ENCODE results near the gene WDR36. TPM values are rescaled to one million over a fixed set of nuclear protein-coding genes. Genes with fewer than 3 reads are reported as not detected.

Gene WDR36
- total and polyA plus RNA-seq, 3 experiments from 2014 or later, result 17.7 to 74.8 (median 70.2) TPM

DNA sequence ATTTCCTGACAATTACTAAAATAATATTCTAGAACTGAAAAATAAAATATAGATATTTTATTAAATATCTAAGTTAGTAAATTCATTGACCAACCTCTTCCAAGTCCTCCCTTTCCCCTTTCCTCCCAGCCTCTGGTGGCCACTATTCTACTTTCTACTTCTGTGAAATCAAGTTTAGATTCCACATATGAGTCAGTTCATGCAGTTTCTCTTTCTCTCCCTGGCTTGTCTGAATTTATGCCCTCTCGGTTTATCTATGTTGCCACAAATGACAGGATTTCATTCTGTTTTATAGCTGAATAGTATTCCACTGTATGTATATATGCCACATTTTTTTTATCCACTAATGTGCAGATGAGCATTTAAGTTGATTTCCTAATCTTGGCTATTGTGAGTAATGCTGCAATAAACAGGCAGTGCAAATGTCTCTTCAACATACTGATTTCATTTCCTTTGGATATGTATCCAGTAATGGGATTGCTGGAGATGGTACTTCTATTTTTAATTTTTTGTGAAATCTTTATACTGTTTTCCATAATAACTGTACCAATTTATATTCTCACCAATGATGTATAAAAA lies 52.3 kb downstream of the WDR36 start:
- Mint-ChIP-seq H3K4me1 (no peaks in the 10 kb centered on the region), H3K27ac (peak overlapping the region in 1 of 8 donors; percentile 36), H3K4me3 (no peak overlapping the region), H3K27me3 (peaks cover 0 to 5% of the 10 kb centered on the region in 2 donors), H3K9me3 (no peaks in the 10 kb centered on the region), H3K36me3 (no peaks in the 10 kb centered on the region)
- H3K9me3 ChIP-seq (ENCODE audit: low read length), result no peaks in the 10 kb centered on the region
- H3K27ac ChIP-seq (ENCODE audit: low read depth, low read length), result no peak overlapping the region
- no peak for DNase-seq
- no peaks in the 10 kb centered on the region for H3K4me1 ChIP-seq (ENCODE audit: insufficient read depth, low read length)
- ChIA-PET CTCF (no interaction called here), POLR2A (no interaction called here)
- H3K4me3 ChIP-seq (ENCODE audit: low read length), result no peak overlapping the region
- no peaks in the 10 kb centered on the region for H3K36me3 ChIP-seq (ENCODE audit: insufficient read depth, low read length)
- no peaks in the 10 kb centered on the region for H3K27me3 ChIP-seq (ENCODE audit: insufficient read depth, low read length, poor library complexity, severe bottlenecking)

DNA sequence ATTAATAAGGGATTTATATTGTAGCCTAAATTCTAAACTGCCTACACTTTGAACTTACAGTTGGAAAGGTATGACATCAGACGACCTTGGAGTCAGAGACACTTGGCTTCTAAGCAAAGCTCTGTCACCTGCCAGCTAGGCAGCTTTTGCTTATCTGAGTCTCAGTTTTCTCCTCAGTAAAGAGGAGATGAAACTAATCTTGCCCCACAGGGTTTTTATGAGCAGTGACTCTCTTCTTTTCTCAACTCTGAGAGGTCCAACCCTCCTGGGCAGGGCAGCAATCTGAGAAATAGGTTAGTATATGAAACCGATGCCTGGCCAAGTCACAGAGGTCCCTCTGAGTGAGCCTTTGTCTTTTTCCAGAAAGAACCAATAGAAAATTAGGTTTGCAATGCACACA lies 53.9 kb downstream of the WDR36 start:
- H3K4me3 ChIP-seq (ENCODE audit: low read length), result no peak overlapping the region
- Mint-ChIP-seq H3K9me3 (no peaks in the 10 kb centered on the region), H3K27ac (no peak overlapping the region), H3K4me1 (no peaks in the 10 kb centered on the region), H3K27me3 (peaks cover 0 to 5% of the 10 kb centered on the region in 2 donors), H3K36me3 (no peaks in the 10 kb centered on the region), H3K4me3 (no peak overlapping the region)
- POLR2A ChIA-PET, result no interaction called here
- CTCF ChIA-PET, result no interaction called here
- H3K36me3 ChIP-seq (ENCODE audit: insufficient read depth, low read length), result no peaks in the 10 kb centered on the region
- no peak overlapping the region for H3K27ac ChIP-seq (ENCODE audit: low read depth, low read length)
- H3K4me1 ChIP-seq (ENCODE audit: insufficient read depth, low read length), result no peaks in the 10 kb centered on the region
- H3K9me3 ChIP-seq (ENCODE audit: low read length), result no peaks in the 10 kb centered on the region
- no peaks in the 10 kb centered on the region for H3K27me3 ChIP-seq (ENCODE audit: insufficient read depth, low read length, poor library complexity, severe bottlenecking)
- DNase-seq, result no peak

DNA sequence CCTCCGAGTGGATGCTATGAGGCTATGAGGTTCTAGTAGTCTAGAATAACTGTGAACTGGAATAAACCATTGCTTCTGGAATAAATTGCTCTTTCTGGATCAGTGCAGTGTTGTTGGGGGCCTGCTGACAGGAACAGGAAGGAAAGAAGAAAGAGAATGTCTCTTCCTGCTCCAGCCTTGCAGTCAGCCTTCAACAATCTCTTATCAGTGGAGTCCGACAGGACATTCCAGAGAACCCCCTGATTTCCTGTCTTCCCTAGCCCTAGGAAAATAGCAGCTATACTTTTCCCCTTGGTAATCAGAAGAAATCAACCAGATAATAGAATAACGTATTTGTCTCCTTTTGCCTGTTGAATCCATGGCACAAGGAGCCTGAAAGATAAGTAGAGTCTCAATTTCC lies 55.4 kb downstream of the WDR36 start:
- H3K27ac Mint-ChIP-seq, result no peak overlapping the region

DNA sequence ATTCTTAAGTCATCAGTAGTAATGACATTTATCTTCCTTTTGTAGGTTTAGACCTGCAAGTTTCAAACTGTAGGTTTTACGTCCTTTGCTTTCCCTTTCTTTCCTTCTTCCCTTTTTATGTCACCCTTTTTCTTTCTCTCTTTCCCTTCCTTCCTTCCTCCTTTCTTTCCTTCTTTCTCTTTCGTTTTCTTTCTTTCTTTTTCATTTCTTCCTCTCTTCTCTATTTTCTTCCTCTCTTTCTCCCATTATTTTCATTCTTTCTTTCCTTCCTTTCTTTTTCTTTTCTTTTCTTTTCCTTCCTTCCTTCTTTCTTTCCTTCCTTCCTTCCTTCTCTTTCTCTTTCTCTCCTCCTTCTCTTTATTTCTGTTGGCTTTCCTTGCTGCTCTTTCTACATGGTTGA lies 59.9 kb downstream of the WDR36 start:
- H3K4me1 ChIP-seq (ENCODE audit: insufficient read depth, low read length), result no peaks in the 10 kb centered on the region
- Mint-ChIP-seq H3K4me1 (peaks cover 0 to 3% (median 0%) of the 10 kb centered on the region in 3 donors), H3K36me3 (no peaks in the 10 kb centered on the region), H3K9me3 (no peaks in the 10 kb centered on the region), H3K27me3 (peaks cover 4 to 17% of the 10 kb centered on the region in 2 donors), H3K27ac (peak overlapping the region in 1 of 8 donors; percentile 68), H3K4me3 (no peak overlapping the region)
- no peaks in the 10 kb centered on the region for H3K9me3 ChIP-seq (ENCODE audit: low read length)
- no peaks in the 10 kb centered on the region for H3K27me3 ChIP-seq (ENCODE audit: insufficient read depth, low read length, poor library complexity, severe bottlenecking)
- ChIA-PET CTCF (no interaction called here), POLR2A (no interaction called here)
- no peaks in the 10 kb centered on the region for H3K36me3 ChIP-seq (ENCODE audit: insufficient read depth, low read length)
- DNase-seq, result no peak
- no peak overlapping the region for H3K4me3 ChIP-seq (ENCODE audit: low read length)
- H3K27ac ChIP-seq (ENCODE audit: low read depth, low read length), result no peak overlapping the region

More for the DNA sequence above, 55.4 kb downstream of the WDR36 start:
- Mint-ChIP-seq H3K4me1 (peaks cover 0 to 3% (median 0%) of the 10 kb centered on the region in 3 donors), H3K36me3 (no peaks in the 10 kb centered on the region), H3K27me3 (peaks cover 0 to 5% of the 10 kb centered on the region in 2 donors), H3K4me3 (no peak overlapping the region), H3K9me3 (no peaks in the 10 kb centered on the region)
- no peak for DNase-seq
- H3K36me3 ChIP-seq (ENCODE audit: insufficient read depth, low read length), result no peaks in the 10 kb centered on the region
- H3K4me3 ChIP-seq (ENCODE audit: low read length), result no peak overlapping the region
- ChIA-PET POLR2A (no interaction called here), CTCF (no interaction called here)
- no peaks in the 10 kb centered on the region for H3K4me1 ChIP-seq (ENCODE audit: insufficient read depth, low read length)
- H3K27ac ChIP-seq (ENCODE audit: low read depth, low read length), result no peak overlapping the region
- no peaks in the 10 kb centered on the region for H3K27me3 ChIP-seq (ENCODE audit: insufficient read depth, low read length, poor library complexity, severe bottlenecking)
- no peaks in the 10 kb centered on the region for H3K9me3 ChIP-seq (ENCODE audit: low read length)

DNA sequence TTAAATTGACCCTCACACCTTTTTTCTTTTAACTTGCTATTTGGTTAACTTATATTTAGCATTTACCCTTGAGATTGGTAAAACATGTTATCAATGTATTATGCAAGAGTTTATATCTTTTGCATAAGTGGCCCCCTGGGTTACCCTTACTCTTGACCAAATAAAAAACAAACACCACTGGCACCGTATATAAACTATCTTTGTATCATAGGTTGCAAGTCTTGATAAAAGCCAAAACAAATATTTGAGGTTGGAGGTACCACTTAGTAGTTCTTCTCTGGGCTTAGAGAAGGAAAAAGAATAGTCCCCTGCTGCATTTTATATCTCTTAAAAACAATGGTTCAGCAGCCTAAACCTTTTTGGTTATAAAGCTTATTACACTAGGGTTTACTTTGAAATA lies 61.3 kb downstream of the WDR36 start:
- ChIA-PET POLR2A (no interaction called here), CTCF (no interaction called here)
- no peaks in the 10 kb centered on the region for H3K36me3 ChIP-seq (ENCODE audit: insufficient read depth, low read length)

DNA sequence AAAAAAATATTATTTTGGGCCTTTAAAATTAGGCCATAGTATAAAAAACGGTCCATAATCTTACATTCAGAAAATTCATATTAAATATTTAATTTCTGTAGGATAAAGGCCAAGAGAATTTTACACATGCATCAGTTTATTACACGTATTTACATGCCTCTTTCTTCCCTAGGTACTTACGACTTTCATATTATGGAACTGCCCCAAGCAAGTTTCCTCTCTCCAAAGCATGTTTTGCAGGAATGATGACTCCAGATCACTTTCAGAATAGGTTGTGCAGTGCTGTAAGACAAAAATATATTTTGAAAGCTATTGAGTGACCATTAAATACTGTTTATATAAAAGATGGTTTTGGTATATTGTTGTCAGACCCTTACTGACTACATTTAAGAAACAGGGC lies 61.8 kb downstream of the WDR36 start:
- Histone ChIP-seq H3K4me1 (ENCODE audit: insufficient read depth, low read length) (no peaks in the 10 kb centered on the region), H3K27me3 (ENCODE audit: insufficient read depth, low read length, poor library complexity, severe bottlenecking) (no peaks in the 10 kb centered on the region), H3K9me3 (ENCODE audit: low read length) (no peaks in the 10 kb centered on the region), H3K27ac (ENCODE audit: low read depth, low read length) (no peak overlapping the region), H3K4me3 (ENCODE audit: low read length) (no peak overlapping the region), H3K36me3 (ENCODE audit: insufficient read depth, low read length) (no peaks in the 10 kb centered on the region)
- POLR2A ChIA-PET, result no interaction called here
- no peak overlapping the region for H3K4me3 Mint-ChIP-seq
- no peak overlapping the region for H3K27ac Mint-ChIP-seq
- no peaks in the 10 kb centered on the region for H3K36me3 Mint-ChIP-seq
- peaks cover 0 to 17% of the 10 kb centered on the region in 2 donors for H3K27me3 Mint-ChIP-seq
- H3K9me3 Mint-ChIP-seq, result no peaks in the 10 kb centered on the region
- CTCF ChIA-PET, result no interaction called here
- no peak for DNase-seq
- peaks cover 4 to 11% (median 9%) of the 10 kb centered on the region in 3 donors for H3K4me1 Mint-ChIP-seq

More for the DNA sequence above, 61.3 kb downstream of the WDR36 start:
- Histone ChIP-seq H3K9me3 (ENCODE audit: low read length) (no peaks in the 10 kb centered on the region), H3K4me1 (ENCODE audit: insufficient read depth, low read length) (no peaks in the 10 kb centered on the region), H3K4me3 (ENCODE audit: low read length) (no peak overlapping the region), H3K27ac (ENCODE audit: low read depth, low read length) (no peak overlapping the region), H3K27me3 (ENCODE audit: insufficient read depth, low read length, poor library complexity, severe bottlenecking) (no peaks in the 10 kb centered on the region)
- Mint-ChIP-seq H3K27ac (no peak overlapping the region), H3K36me3 (no peaks in the 10 kb centered on the region), H3K27me3 (peaks cover 0 to 17% of the 10 kb centered on the region in 2 donors), H3K9me3 (no peaks in the 10 kb centered on the region), H3K4me1 (peaks cover 4 to 11% (median 9%) of the 10 kb centered on the region in 3 donors), H3K4me3 (no peak overlapping the region)
- DNase-seq, result no peak

DNA sequence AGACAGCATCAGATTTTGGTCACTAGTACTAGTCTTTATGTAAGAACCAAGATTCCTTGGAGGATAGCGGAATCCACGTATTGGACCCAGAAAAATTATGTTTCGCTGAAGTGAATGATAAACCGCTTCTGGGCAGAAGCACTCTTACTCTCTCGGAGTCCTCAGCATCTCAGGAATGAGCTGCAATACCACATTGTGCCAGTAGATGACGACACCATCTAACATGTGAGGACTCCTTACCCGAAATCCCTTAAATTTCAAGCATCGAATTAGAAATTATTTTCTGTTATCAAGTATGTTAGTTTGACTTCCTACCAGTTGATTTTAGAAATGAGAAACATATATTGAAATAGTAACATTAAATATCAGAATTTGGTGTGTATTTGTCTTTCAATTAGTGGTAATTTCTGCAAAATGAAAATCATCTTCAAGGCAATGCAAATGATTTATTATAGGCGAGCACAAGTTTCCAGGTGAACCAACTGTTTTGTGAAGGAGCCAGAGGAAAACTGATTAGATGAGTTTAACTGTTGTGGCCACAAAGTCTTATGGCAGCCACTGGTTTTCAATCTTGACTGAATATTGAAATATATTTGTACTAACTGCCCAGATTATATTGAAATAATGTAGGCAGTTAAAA lies 66.1 kb downstream of the WDR36 start:
- POLR2A ChIA-PET, result no interaction called here
- Histone ChIP-seq H3K27ac (ENCODE audit: low read depth, low read length) (no peak overlapping the region), H3K36me3 (ENCODE audit: insufficient read depth, low read length) (no peaks in the 10 kb centered on the region), H3K4me1 (ENCODE audit: insufficient read depth, low read length) (no peaks in the 10 kb centered on the region), H3K9me3 (ENCODE audit: low read length) (no peaks in the 10 kb centered on the region), H3K27me3 (ENCODE audit: insufficient read depth, low read length, poor library complexity, severe bottlenecking) (no peaks in the 10 kb centered on the region), H3K4me3 (ENCODE audit: low read length) (no peak overlapping the region)
- CTCF ChIA-PET, result interaction anchor here (0.8 to 4.2 kb wide), 6 partner anchors 11 to 373 kb away, joined by 3 to 64 read pairs (median 8); partner anchors contain the start of gene CAMK4
- no peaks in the 10 kb centered on the region for H3K9me3 Mint-ChIP-seq
- H3K27ac Mint-ChIP-seq, result no peak overlapping the region
- peaks cover 0 to 12% of the 10 kb centered on the region in 2 donors for H3K27me3 Mint-ChIP-seq
- no peaks in the 10 kb centered on the region for H3K36me3 Mint-ChIP-seq
- peaks cover 4 to 11% (median 5%) of the 10 kb centered on the region in 3 donors for H3K4me1 Mint-ChIP-seq
- DNase-seq, result peak; percentile 61 to 82 (median 66)
- H3K4me3 Mint-ChIP-seq, result no peak overlapping the region

DNA sequence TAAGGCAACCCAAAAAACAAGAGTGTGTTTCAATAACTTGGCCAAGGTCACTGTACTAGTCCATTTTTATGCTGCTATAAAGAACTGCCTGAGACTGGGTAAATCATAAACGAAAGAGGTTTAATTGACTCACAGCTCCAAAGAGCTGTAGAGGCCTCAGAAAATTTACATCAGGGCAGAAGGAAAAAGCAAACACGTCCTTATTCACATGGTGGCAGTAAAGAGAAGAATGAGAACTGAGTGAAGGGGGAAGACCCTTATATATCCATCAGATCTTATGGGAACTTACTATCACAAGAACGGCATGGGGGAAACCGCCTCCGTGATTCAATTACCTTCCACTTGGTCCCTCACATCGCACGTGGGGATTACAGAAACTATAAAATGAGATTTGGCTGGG lies 67.7 kb downstream of the WDR36 start:
- no peak for DNase-seq
- H3K4me1 Mint-ChIP-seq, result peaks cover 4 to 11% (median 5%) of the 10 kb centered on the region in 3 donors
- POLR2A ChIA-PET, result no interaction called here

More for the DNA sequence above, 67.7 kb downstream of the WDR36 start:
- H3K9me3 Mint-ChIP-seq, result no peaks in the 10 kb centered on the region
- no peak overlapping the region for H3K4me3 Mint-ChIP-seq
- Histone ChIP-seq H3K4me3 (ENCODE audit: low read length) (no peak overlapping the region), H3K27me3 (ENCODE audit: insufficient read depth, low read length, poor library complexity, severe bottlenecking) (no peaks in the 10 kb centered on the region), H3K36me3 (ENCODE audit: insufficient read depth, low read length) (no peaks in the 10 kb centered on the region), H3K4me1 (ENCODE audit: insufficient read depth, low read length) (no peaks in the 10 kb centered on the region), H3K27ac (ENCODE audit: low read depth, low read length) (no peak overlapping the region), H3K9me3 (ENCODE audit: low read length) (no peaks in the 10 kb centered on the region)
- no peaks in the 10 kb centered on the region for H3K36me3 Mint-ChIP-seq
- H3K27me3 Mint-ChIP-seq, result peaks cover 1 to 9% of the 10 kb centered on the region in 2 donors
- no peak overlapping the region for H3K27ac Mint-ChIP-seq
- CTCF ChIA-PET, result interaction anchor here (1.8 to 6.1 kb wide), 3 partner anchors 63 to 372 kb away, joined by 5 to 53 read pairs (median 17); partner anchors contain the start of gene CAMK4

All from CD8-positive, alpha-beta memory T cell (primary cell).